ENCODE data around the gene RAB40B. TPM values are rescaled to one million over a fixed set of nuclear protein-coding genes. Genes with fewer than 3 reads are reported as not detected.
A peak's percentile ranks its signal among the peaks of the same experiment; 100 is the strongest.

RAB40B gene
- total RNA-seq, 6 experiments from 2014 or later = 3.7 to 12.5 (median 9.3) TPM

GRCh38 chr17:82645516-82645915 is 53.0 kb downstream of the RAB40B start:
- no peak for ATAC-seq
- TF ChIP-seq CTCF (IDR thresholded peaks at IDR 0.05) = no peak
- TF ChIP-seq POLR2A (IDR thresholded peaks at IDR 0.05) = no peak
- peaks cover 0 to 12% (median 4%) of the 10 kb centered on the region in 4 donors for H3K4me1 ChIP-seq
- no peak for DNase-seq
- no peaks in the 10 kb centered on the region for H3K9me3 ChIP-seq
- H3K27ac ChIP-seq = no peak overlapping the region
- intact Hi-C loops (cut with DNase I) = no loop called here
- WGBS (ENCODE audit: insufficient coverage, low coverage, low lambda C conversion rate, missing lambda C conversion rate) = 100% methylated on average over 4 of the region's 4 CpGs
- no peaks in the 10 kb centered on the region for H3K27me3 ChIP-seq
- H3K4me3 ChIP-seq = no peak overlapping the region
- H3K36me3 ChIP-seq = peaks cover 0 to 38% (median 13%) of the 10 kb centered on the region in 4 donors

- H3K27ac ChIP-seq = no peak overlapping the region
- no peaks in the 10 kb centered on the region for H3K9me3 ChIP-seq
- H3K4me1 ChIP-seq = peaks cover 0 to 12% (median 4%) of the 10 kb centered on the region in 4 donors
- DNase-seq (no peak), ATAC-seq (no peak)
- H3K4me3 ChIP-seq = no peak overlapping the region
- 74% methylated on average over 2 of the region's 5 CpGs for WGBS (ENCODE audit: insufficient coverage, low coverage, low lambda C conversion rate, missing lambda C conversion rate)
- TF ChIP-seq POLR2A (IDR thresholded peaks at IDR 0.05) = no peak
- TF ChIP-seq CTCF (IDR thresholded peaks at IDR 0.05) = no peak
- intact Hi-C loops (cut with DNase I) = no loop called here
- H3K36me3 ChIP-seq = peaks cover 0 to 38% (median 13%) of the 10 kb centered on the region in 4 donors
- H3K27me3 ChIP-seq = no peaks in the 10 kb centered on the region
Observed at GRCh38 chr17:82644148-82644547, 54.4 kb downstream of the RAB40B start.

- peak in 1 of 3 donors; percentile 20 for DNase-seq
- ATAC-seq = no peak
- peaks cover 0 to 38% (median 16%) of the 10 kb centered on the region in 4 donors for H3K36me3 ChIP-seq
- no peak overlapping the region for H3K4me3 ChIP-seq
- no CpG with 5 or more reads among the region's 14 CpGs for WGBS (ENCODE audit: insufficient coverage, low coverage, low lambda C conversion rate, missing lambda C conversion rate)
- H3K9me3 ChIP-seq = no peaks in the 10 kb centered on the region
- intact Hi-C loops (cut with DNase I) = no loop called here
- TF ChIP-seq POLR2A (IDR thresholded peaks at IDR 0.05) (no peak), CTCF (IDR thresholded peaks at IDR 0.05) (no peak)
- H3K27me3 ChIP-seq = no peaks in the 10 kb centered on the region
- no peak overlapping the region for H3K27ac ChIP-seq
- peaks cover 0 to 8% (median 3%) of the 10 kb centered on the region in 4 donors for H3K4me1 ChIP-seq
Observed at GRCh38 chr17:82642022-82642421, 56.5 kb downstream of the RAB40B start.

- ATAC-seq (peak in 2 of 4 donors; percentile 10 to 19), DNase-seq (peak in 1 of 3 donors; percentile 26)
- Histone ChIP-seq H3K4me1 (no peaks in the 10 kb centered on the region), H3K4me3 (no peak overlapping the region), H3K27me3 (no peaks in the 10 kb centered on the region), H3K9me3 (no peaks in the 10 kb centered on the region), H3K27ac (no peak overlapping the region), H3K36me3 (peaks cover 0 to 38% (median 16%) of the 10 kb centered on the region in 4 donors)
- intact Hi-C loops (cut with DNase I) = no loop called here
- WGBS (ENCODE audit: insufficient coverage, low coverage, low lambda C conversion rate, missing lambda C conversion rate) = 85% methylated on average over 2 of the region's 5 CpGs
- TF ChIP-seq CTCF (IDR thresholded peaks at IDR 0.05) (no peak), POLR2A (IDR thresholded peaks at IDR 0.05) (no peak)
Observed at GRCh38 chr17:82640036-82640435, 58.5 kb downstream of the RAB40B start.

- DNase-seq = no peak
- ATAC-seq = peak in 3 of 4 donors; percentile 15 to 52 (median 20)
- Histone ChIP-seq H3K4me3 (no peak overlapping the region), H3K9me3 (no peaks in the 10 kb centered on the region), H3K4me1 (no peaks in the 10 kb centered on the region), H3K36me3 (peaks cover 0 to 38% (median 16%) of the 10 kb centered on the region in 4 donors), H3K27me3 (no peaks in the 10 kb centered on the region), H3K27ac (no peak overlapping the region)
- intact Hi-C loops (cut with DNase I) = no loop called here
- TF ChIP-seq POLR2A (IDR thresholded peaks at IDR 0.05) = no peak
- TF ChIP-seq CTCF (IDR thresholded peaks at IDR 0.05) = no peak
- 94% methylated on average over 3 of the region's 14 CpGs for WGBS (ENCODE audit: insufficient coverage, low coverage, low lambda C conversion rate, missing lambda C conversion rate)
Observed at GRCh38 chr17:82639628-82640027, 58.9 kb downstream of the RAB40B start.

Data from right lobe of liver (tissue), 6 donors.